Activated CD4-positive, alpha-beta T cell treated with anti-CD3 and anti-CD28 coated beads for 48 hours (primary cell): Measurements from ENCODE around the gene NKX2-4.
"Not testable (repeated sequence)": the region's sequence is repeated elsewhere in the genome, so short reads cannot be mapped to it uniquely, and the experiment has no call there.

Source experiments
- DNase-seq: peaks from one replicate; pipeline ENCODE4 v3.0.0-alpha.2; 2020

NKX2-4 gene

DNA sequence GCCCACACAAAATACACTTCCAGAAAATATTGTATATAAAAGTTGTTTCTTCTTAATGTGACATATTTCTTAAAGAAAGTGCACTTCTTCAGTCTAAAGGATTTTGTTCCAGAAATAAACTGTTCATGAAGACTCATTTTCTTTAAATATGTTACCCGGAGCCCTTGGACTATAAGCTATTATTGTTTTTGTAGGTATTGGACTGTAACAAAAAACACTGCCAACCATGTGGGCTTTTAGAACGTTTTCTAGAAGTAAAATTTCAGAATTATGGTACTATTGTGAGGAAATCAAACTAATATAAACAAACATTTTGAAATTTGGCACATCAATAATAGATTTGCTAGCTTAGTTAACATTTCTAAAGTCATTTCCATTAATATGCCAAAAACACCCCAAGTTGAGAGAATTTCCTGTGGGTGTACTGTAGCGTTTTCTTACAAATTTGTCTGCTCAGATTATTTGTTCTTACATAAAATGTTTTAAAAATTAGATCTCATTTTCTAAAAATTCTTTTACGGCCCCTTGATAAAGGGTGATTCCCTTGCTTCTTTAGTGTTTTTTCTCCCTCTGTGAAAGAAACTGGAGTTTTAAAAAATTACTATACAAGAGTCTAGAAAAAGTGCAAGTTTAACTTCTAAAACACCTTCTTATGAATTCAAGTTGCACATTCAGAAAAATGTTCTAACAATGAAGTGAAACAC, 3.4 kb downstream of the NKX2-4 start:
- no peak for DNase-seq

DNA sequence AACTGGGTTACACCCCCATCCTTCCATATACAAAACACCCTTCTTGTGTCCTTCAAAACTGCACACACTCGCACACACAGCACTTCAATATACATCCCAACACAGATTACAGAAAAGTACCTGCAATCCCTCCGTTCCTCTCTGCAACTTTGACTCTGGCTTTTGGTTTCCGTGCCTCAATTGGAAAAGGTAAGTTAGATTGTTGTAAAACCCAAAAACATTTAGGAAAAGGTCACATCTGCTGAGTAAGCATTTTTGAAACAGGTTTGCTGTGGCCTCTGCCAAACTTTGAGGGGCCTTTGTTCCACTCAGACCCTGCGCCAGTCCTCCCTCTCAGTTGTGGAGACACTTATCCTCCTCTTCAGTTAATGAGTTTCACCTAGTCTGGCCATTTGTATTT, 4.2 kb downstream of the NKX2-4 start:
- DNase-seq: no peak

DNA sequence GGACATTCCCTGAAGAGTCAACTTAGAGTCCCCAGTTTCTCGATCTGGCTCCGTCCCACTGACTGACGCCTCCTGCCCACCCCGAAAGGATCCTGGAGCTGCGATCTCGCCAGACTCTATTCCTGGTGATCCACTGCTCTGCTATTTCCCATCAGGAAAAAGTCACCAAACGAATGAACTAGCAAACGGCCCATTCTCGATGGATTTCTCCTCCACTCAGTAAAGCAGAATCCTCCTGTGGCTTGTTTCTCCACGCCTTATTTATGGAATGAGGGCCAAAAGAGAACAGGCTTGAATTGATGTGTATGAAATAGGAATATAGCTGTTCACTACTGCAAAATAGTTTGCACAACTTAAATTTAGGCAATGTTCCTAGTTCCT, 5.4 kb downstream of the NKX2-4 start:
- no peak for DNase-seq

DNA sequence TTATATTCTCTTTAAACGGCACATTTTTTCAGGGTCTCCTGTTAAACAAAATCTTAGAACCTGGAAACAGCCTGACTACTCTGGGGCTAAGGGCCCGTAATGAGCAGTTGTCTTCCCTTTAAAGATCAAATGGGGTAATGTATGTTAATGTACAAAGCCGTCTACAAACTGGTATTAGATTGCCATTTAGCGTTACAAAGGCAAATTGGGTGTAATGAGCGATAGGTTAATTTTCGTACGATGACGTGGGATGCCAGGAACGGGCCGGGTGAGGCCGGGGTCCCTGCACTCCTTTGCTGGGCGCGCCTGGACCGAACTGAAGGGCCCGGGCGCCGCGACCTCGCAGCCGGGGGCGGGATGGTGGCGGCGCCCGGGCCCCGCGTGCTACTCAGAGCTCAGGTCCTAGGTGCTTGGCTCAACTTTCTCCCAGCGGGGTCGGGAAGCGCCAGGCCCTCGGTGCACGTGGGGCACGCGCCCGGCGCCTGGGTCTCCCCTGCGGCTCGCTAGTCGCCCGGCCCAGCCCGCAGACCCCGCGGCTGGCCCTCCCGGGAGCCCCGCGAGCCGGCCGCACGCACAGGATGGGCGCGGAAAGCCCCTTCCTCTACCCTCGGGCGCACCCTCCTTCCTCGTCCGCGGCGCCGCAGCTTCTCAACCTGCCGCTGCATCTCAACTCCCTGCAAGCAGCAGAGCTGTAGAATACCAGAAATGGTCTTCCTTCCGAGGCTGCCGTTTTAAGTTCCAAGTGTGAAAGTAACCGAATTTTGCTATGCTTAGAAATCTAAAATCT, 5.9 kb downstream of the NKX2-4 start:
- DNase-seq: no peak

DNA sequence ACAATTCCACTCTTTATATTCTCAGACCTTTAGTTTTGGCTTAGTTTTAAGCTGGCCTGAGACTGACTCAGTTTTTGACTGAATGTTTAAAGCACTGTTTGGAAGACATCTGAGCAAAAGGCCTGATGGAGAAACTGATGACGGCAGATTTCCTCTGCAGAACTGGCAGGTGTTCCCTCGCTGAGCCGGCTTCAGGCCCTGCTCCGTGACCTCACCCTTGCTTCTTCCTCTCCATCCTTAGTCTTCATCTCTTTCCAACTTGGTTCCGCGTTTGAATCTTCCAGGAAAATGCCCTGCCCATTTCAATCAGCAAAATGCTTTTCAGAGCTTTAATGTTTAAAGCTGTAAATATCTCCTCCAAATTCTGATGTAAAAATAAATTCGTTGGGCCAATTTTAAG, 6.6 kb downstream of the NKX2-4 start:
- no peak for DNase-seq

DNA sequence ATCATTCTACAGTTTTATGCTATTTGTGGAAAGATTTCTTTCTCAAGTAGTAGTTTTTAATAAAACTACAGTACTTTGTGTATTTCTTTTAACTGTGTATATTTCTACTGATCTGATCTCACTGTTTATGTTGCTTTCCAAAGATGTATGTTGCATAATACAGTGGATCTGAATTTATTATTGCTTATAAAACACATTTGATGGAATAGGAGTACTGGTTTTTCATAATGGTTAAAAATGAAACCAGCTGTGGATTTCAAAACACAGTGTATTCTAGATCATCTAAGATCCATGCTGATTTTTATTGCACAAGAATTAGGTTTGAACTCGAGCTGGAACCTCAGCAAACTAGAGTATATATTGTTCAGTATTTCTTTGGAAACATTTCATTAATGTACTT, 8.0 kb downstream of the NKX2-4 start:
- no peak for DNase-seq

DNA sequence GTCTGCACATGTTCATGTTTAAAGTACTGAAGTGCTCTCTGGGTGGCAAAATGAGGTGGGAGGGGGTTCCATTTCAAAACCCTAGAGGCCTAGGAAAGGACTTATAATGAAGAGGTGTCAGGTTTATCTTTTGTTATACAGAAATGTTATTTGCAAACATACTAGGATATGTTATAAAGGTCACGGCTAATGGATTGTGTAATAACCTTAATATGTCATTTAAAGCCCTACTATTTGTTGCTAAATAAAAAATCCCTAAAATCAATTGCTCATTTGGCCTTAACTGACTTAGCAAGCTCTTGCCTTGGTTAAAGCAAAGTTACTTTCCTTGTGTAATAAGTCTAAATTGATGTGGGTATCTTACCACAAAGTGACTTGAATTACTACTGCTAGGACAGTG, 8.8 kb downstream of the NKX2-4 start:
- no peak for DNase-seq

DNA sequence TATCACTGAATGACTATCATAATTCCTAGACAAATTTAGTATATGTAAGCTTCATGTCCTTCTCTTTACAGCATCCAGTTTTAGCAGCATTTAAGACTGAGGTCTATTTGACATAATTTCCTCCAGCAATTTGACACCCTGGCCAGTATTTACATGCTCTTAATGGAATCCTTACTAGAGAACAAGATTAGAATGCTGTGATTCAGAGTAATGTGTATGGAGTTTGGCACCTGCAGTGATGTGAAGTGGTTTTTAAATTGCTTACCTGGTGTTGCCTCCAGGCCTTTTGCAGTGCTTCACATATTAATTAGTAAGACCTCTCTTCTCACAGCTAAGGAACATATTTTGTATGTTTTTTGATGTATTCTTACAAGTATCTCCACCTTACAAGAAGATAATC, 9.8 kb downstream of the NKX2-4 start:
- DNase-seq: no peak

DNA sequence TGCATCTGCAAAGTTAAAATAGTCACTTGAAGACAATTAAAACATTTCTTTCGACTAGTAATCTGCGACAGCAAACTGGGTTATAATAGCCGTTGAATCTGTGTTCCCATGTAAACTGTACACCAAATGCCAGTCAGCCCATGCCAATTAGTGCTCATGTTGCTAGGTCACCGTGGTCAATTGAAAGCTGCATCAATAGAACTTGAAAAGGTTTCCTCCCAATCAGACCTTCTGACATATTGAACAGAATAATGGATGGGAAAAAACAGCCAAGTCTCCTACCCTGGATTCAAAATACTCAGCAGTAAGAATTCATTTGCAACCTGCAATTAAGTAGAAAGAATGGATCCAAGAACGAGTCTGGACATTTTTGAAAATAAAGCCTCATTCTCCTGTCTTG, 11.2 kb downstream of the NKX2-4 start:
- DNase-seq: no peak

DNA sequence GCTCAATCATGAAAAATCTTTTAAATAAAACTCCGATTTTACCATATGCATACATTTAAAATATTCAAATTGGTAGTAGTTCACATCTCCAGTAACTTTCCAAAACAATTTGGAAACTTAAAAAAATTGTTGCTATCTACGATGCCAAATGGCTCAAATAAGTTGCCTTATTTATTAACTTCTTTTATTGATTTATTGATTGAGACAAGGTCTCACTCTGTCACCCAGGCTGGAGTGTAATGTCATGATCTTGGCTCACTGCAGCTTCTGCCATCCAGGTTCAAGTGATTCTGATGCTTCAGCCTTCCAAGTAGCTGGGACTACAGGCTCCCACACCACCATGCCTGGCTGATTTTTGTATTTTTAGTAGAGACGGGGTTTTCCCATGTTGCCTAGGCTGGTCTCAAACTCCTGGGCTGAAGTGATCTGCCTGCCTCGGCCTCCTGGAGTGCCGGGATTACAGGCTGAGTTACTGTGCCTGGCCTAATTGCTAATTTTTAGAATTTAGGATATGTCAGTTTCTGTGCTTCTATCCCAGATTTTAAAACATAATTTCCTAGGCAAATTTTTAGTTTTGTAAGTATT, 12.9 kb downstream of the NKX2-4 start:
- DNase-seq: no peak

DNA sequence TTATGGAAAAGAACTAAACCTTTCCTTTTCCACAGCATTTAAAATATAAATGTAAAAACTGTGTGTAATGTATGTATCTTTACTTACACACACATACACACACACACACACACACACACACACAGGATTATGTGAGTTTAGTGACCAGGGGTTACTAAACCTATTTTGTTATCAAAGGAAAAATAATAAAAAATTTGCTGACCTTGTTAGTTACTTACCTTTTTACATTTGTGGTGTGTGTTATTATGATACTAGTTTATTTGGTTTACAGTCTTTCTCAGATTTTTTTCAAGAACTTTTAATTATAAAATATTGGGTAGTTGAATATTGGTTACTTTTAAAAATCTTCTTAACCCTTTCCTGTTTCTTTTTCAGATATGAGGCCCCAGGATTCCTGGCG, 15.7 kb downstream of the NKX2-4 start:
- DNase-seq: no peak

DNA sequence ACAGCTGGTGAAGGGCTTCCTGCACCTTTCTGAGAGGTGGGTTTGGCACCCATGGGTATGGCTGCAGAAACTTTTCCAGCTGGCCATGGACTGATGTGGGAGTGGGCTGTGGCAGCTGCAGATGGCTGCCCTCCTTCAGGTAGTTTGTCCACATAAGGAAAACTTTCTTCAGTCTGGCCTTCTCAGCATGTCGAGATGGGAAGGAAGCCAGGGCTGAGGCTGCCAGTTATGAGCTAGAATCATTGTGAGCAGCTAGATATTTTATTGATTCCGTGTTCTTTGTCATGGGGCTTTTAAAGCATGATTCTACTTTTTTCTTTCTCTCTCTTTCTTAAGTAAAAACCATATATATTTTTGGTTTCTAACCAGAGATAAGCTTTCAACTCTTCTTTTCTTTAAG, 16.6 kb downstream of the NKX2-4 start:
- no peak for DNase-seq

DNA sequence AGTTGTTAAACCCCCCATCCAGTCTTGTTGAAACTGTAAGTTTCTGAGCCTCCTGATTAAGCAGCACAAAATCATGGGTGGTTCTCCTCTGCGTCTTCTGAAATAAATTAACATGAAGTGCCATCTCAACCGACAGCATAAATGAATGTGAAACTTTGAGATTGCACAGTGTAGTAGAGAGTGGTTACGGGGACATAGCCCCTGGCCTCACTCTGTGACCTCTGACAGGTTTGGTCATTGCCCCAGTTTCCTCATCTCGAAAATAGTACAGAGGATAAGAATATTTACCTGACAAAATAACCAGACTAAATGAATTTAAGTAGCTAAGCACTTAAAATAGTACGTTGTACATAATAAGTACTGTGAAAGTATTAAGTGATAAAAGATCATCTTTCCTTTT, 19.1 kb downstream of the NKX2-4 start:
- DNase-seq: no peak

DNA sequence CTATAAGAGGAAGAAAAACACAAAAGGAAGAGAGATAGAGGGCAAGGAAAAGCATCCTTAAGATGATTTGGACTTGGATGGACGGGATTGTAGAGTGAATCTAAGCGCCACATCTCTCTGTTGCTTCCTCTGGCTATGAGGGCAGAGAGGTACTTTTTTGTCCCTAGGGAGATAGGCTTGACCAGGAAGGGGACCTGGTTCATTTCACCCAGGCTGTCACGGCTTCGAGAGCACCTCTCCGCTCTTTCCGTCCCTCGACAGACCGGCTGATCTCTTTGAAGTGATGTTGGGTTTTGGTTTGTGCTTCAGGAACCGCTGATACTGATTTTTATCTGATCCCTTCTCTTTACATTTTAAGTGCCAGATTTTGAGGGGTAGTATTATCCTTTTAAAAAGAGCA, 19.6 kb downstream of the NKX2-4 start:
- no peak for DNase-seq

DNA sequence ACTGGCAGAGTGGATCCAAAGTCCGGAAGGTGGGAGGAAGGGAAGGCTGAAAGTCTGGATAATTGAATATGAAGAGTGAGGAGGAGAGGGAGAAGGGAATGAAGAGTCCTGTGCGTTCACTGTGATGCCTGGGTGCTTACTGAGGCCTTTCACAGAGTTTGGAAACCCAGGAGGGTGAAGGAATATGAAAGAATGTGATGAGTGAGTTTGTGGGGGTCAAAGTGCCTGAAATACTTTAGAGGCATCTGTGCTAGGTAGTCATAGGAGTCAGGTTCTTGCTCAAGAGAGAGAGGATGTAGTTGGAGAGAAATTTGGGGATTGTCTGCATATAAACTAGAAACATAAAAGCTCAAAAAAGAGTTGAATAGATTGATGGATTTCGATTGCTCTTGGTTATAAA, 20.7 kb downstream of the NKX2-4 start:
- DNase-seq: no peak

DNA sequence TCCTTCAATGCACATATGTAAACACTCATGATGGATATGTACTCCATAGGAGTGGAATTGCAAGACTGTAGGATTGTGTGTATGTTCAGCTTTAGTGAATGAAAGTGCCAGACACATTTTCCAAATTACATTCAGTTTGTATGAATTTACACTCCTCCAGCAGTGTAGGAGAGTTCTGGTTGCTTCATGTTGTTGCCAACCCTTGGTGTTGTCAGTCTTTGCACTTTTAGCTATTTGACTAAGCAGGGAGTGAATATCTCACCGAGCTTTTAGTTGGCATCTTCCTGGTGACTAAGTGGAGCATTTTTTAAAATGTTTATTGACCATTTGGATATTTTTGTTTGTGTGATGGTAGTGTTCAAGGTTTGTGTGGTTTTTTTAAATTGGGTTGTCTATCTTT, 23.9 kb downstream of the NKX2-4 start:
- DNase-seq: no peak

DNA sequence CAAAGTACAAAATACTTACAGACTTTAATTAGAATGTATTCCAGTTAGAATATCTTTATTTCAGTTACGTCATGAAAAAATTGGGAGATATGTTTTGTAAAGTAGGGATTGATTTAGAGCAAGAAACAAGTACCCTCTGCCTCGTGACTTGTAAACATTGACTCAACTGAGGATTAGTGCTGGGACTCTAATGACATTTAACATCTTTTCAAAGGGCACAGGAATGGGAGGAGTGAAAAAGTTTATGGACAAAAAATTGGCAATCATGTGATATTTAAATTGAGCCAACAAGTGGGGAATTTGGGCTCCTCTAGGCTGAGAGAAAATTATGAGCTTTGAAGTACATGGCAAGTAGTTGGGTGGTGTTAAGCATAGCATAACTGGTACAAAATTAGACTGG, 25.3 kb downstream of the NKX2-4 start:
- no peak for DNase-seq

DNA sequence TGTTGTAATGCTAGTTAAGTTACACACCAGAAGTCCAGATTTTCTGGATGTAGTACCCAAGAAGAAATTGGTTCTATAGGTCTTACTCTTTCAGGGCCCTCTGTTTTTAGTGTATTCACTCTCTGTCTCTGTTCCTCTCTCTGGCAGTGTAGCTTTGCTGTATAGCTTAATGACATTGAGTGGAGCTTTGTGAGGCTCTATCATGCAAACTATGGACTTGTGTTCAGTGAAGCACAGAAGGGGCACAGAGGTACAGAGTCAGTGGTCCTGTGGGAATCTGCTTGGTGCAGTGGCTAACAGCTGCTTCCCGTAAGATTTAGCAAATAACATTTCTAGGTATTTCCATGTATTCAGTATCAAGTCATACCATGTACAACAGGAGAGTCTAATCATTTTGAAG, 26.1 kb downstream of the NKX2-4 start:
- no peak for DNase-seq

DNA sequence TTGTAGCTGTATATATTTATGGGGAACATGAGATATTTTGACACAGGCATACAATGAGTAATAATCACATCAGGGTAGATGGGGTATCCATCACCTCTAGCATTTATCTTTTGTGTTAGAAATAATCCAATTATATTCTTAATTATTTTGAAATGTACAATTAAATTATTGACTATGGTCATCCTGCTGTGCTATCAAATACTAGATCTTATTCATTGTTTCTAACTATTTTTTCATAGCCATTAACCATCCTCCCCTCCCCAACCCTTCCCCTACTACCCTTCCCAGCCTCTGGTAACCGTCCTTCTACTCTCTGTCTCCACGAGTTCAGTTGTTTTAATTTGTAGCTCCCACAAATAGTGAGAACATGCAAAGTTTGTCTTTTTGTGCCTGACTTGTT, 28.5 kb downstream of the NKX2-4 start:
- DNase-seq: no peak

DNA sequence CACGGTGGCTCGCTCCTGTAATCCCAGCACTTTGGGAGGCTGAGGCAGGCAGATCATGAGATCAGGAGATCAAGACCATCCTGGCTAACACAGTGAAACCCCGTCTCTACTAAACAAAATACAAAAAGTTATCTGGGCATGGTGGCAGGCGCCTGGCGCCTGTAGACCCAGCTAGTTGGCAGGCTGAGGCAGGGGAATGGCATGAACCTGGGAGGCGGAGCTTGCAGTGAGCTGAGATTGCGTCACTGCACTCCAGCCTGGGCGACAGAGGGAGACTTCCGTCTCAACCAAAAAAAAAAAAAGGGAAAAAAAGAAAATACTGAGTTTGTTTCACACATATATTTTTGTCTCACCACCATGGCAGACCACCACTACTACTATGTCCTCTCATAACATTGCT, 31.1 kb downstream of the NKX2-4 start:
- not testable (repeated sequence) for DNase-seq

DNA sequence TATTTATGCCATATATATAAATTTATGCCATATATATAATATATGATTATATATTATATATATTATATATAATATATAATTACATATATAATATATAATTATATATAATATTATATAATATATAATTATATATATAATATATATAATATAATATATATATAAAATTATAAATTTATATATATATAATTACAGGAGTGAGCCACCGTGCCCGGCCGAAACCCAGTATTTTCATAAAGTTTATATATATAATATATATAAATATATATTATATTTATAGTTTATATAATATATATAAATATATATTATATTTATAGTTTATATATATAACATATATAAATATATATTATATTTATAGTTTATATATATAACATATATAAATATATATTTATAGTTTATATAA, 31.6 kb downstream of the NKX2-4 start:
- no peak for DNase-seq

DNA sequence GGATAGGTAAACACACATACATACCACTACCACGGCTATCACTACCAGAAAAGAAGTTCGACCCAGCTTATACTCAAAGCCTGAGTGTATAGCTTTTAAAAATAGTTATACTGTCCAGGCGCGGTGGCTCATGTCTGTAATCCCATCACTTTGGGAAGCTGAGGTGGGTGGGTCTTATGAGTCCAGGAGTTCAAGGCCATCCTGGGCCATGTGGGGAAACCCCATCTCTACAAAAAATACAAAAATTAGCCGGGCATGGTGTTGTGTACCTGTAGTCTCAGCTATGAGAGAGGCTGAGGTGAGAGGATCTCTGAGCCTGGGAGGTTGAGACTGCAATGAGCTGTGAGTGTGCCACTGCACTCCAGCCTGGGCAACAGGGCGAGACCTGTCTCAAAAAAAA, 32.9 kb downstream of the NKX2-4 start:
- no peak for DNase-seq

DNA sequence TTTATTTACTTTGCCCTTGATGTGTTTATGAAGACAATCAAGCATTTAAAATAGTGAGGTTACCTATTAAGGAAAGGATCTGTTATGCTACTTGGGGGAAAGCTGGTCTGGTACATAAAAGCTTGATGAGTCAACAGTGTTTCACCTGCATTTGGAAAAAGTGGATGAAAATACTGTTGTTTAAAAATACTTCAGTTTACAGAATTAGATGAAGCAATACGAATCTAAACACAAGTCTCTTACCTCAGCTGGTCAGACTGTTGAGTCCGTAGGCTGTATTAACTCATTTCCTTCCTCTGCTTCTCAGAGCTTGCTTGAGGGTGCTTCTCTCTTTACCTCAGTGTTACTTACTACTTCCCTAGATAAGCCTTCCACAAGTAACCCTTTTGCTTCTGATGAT, 36.1 kb downstream of the NKX2-4 start:
- no peak for DNase-seq

DNA sequence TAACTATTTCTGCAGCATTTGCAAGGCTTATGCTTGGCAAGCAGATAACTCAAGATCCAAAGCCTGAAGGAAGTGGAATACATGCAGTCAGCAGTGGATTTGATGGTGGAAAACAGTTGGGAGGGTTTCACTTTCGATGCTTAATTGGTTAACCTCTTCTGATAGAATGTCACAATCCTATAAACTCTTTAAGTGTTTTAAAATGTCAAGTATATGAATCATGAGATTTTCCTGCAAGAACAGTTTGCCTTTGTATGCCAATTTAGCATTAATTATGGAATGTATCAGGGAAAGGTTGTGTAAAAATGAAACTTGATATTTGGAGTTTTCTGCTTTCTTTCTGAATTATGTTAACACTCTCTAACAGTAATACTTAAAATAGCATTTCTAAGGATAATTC, 36.6 kb downstream of the NKX2-4 start:
- no peak for DNase-seq

DNA sequence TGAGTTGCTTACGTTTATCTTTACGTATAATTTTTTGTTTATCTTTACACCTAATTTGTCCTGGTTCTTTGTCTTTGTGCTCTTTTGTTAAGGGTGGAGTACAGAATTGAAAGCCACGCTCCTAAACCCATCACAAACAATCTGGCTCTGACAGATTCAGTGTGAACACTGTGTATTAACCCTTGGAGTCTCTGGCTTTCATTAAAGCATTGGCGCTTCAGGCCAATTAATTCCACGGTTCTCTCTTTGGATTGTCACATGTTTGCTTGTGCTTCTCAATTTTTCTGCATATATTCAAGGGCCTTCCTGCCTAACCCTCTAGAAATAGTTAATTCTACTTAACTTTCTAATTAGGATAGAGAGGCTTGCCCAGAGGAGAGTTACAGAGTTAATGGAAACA, 38.6 kb downstream of the NKX2-4 start:
- DNase-seq: no peak
